HFF-Myc (cell line): ENCODE data around the gene AJAP1.

ENCODE experiments used
- DNase-seq: peaks from one replicate; pipeline ENCODE4 v3.0.0-alpha.2; 2011; ENCODE audit warnings: low read depth; ENCODE audit errors: extremely low read depth
- H3K4me3 ChIP-seq: replicated peaks from 2 replicates; pipeline ENCODE4 v1.5.1; 2011; ENCODE audit warnings: low read depth, mild to moderate bottlenecking, control low read depth, low read length
- TF ChIP-seq, protein P1 (sequence below): IDR thresholded peaks from 2 replicates; pipeline ENCODE4 v1.5.1; 2012; ENCODE audit warnings: mild to moderate bottlenecking, low read depth, low read length, control low read depth; ENCODE audit errors: missing control alignments

The AJAP1 gene

DNA sequence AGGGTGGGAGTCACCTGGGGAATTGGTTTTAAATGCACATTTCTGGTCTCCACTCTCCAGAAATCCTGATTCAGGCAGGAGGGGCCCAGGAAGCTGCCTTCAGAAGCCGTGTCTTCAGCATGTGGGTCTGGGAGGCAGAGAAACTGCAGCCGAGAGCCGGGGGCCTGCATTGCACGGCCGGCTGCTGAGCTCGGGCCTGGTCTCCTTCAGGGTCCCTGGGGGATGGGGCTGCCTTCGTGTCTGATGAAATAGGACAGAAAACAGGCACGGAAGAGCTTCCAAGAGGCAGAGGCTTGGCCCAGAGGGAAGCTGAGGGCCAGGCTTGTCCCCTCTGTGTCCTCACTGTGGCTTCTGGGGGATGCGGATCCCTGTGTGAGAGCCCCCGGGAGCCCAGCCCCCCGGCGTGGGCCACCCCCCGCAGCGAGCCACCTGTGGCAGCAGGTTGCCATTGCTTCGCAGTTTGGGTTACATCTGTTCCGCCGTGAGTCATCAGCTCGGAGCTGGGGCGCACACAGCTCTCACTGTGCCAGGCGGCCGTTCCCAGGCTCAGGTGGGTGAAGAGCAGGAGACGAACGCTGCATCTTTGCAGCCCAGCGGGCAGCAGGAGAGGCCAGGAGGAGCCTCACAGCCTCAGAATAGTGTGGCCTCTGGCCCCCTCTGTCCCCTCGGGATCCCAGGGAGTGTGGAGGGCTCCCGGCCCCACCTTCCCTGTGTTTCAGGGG lies 72.4 kb downstream of the AJAP1 start:
- TF ChIP-seq, protein P1, sequence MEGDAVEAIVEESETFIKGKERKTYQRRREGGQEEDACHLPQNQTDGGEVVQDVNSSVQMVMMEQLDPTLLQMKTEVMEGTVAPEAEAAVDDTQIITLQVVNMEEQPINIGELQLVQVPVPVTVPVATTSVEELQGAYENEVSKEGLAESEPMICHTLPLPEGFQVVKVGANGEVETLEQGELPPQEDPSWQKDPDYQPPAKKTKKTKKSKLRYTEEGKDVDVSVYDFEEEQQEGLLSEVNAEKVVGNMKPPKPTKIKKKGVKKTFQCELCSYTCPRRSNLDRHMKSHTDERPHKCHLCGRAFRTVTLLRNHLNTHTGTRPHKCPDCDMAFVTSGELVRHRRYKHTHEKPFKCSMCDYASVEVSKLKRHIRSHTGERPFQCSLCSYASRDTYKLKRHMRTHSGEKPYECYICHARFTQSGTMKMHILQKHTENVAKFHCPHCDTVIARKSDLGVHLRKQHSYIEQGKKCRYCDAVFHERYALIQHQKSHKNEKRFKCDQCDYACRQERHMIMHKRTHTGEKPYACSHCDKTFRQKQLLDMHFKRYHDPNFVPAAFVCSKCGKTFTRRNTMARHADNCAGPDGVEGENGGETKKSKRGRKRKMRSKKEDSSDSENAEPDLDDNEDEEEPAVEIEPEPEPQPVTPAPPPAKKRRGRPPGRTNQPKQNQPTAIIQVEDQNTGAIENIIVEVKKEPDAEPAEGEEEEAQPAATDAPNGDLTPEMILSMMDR, result no peak
- no peak for DNase-seq
- H3K4me3 ChIP-seq, result no peak overlapping the region

- TF ChIP-seq, protein P1, result no peak
- DNase-seq, result no peak
These were observed 74.1 kb downstream of the AJAP1 start for GRCh38 chr1:4728319-4729089.

DNA sequence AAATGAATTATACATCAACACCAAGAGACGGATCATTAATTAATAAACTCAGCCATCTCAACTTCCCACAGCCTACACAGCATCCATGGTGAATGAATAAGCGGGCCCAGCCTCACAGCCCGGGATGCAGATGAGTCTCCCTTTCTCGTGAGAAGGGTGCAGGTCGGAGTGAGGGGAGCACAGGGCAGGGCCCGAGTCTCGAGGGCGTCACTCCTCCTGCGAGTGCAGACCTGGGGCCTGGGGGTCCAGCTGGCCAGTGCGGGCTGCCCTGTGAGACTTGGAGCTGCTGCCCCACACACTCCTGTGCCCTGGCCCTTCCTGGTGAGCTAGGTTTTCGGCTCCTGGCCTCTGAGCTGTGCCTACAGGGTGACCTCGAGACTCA lies 74.7 kb downstream of the AJAP1 start:
- H3K4me3 ChIP-seq, result no peak overlapping the region
- no peak for DNase-seq
- TF ChIP-seq, protein P1, result no peak

More at GRCh38 chr1:4728319-4729089, 74.1 kb downstream of the AJAP1 start:
- H3K4me3 ChIP-seq, result no peak overlapping the region

DNA sequence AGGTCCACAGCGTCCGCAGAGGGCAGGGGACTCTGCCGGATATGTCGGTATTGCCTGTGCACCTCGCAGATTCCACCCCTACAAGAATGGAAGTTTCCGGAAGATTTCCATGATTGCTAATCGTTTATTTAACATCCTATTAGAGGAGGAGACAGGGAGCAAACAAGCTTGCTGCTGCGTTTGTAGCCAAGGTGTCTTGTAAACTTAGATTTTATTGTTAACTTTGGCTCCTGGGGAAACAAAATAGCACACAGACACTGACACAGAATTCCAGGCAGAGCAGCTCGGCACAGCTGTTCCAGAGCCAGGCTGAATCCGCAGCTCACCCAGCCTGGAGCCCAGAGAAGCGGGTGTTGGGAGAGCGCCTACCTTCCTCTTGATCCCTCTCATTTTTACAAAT lies 75.7 kb downstream of the AJAP1 start:
- no peak for DNase-seq
- TF ChIP-seq, protein P1, result no peak
- no peak overlapping the region for H3K4me3 ChIP-seq

DNA sequence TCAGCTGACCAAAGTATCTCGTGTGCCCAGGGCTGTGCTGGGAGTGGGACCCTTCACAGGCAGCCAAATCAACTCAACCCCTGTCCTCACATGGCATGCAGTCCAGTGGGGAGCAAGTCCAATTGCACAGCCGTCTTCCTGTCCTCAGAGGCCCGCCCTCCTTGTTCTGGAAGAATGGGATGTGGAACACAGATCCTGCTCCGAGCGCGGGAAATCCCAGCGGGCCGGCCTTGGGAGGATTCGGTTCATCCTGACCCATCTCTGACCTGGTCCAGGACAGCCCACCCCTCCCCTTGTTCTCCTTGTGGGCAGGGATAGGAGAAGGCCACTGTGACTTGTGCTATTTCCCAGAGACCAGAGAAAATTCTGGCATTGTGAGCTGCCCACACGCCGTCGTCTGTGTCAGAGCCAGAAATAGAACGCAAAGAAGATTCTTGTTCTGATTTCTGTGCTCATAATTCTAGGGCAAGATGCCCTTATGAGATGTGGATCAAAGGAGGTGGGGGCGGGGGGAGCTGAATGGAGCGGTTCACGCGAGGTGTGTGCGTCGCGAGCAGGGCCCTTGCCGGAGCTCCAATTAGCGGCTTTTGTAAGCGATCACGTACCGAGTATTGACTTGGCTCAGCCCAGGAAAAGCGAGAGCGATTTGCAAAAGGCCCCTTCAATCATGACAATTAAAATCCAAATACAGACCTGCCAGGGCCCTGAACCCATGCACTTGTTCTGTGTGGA lies 79.2 kb downstream of the AJAP1 start:
- TF ChIP-seq, protein P1, result no peak
- no peak for DNase-seq
- H3K4me3 ChIP-seq, result no peak overlapping the region

DNA sequence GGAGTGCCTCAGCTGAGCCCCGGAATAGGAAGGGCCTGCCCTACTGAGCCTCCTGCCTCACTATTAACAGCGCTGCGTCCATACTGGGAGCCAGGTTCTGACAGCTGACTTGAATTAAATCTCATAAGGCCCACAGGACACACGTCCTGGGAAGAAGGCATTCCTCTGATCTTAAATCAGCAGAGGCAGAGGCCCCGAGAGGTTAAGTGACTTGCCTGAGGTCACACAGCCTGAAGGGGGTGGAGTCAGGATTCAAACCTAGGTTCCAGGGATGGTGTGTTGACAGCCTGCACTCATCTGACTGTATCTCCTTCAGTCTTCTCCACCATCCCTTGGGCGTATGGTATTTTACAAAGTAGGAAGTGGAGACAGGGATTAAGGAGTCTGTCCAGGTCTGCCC lies 79.8 kb downstream of the AJAP1 start:
- no peak overlapping the region for H3K4me3 ChIP-seq
- TF ChIP-seq, protein P1, result no peak
- no peak for DNase-seq
